Panc1 (cell line): ENCODE data around the gene COL4A4.

Experiments
- POLR2AphosphoS5 ChIP-seq: IDR thresholded peaks from 2 replicates; pipeline ENCODE4 v1.6.1; 2012; ENCODE audit warnings: mild to moderate bottlenecking, low read depth, low read length, moderate library complexity
- REST ChIP-seq, 2 experiments: IDR thresholded peaks; 2 replicates each; pipeline ENCODE4 v1.6.1; 2011 to 2012; ENCODE audit warnings: low read depth in 2 of 2, control low read depth in 1 of 2, low read length in 1 of 2, mild to moderate bottlenecking in 1 of 2, moderate library complexity in 1 of 2; ENCODE audit not compliant: insufficient read depth in 1 of 2
- SIN3A ChIP-seq: IDR thresholded peaks from 2 replicates; pipeline ENCODE4 v1.6.1; 2012; ENCODE audit warnings: low read depth, mild to moderate bottlenecking, low read length, moderate library complexity, borderline replicate concordance; ENCODE audit not compliant: insufficient read depth
- TCF7L2 ChIP-seq: IDR thresholded peaks from 2 replicates; pipeline ENCODE4 v1.6.1; 2011; ENCODE audit warnings: mild to moderate bottlenecking, low read depth, low read length, inconsistent platforms
- TF ChIP-seq, protein P1 (sequence below): fragments of 450-650 bp; IDR thresholded peaks from 2 replicates; pipeline ENCODE4 v1.5.1; 2017; ENCODE audit warnings: mild to moderate bottlenecking

DNA sequence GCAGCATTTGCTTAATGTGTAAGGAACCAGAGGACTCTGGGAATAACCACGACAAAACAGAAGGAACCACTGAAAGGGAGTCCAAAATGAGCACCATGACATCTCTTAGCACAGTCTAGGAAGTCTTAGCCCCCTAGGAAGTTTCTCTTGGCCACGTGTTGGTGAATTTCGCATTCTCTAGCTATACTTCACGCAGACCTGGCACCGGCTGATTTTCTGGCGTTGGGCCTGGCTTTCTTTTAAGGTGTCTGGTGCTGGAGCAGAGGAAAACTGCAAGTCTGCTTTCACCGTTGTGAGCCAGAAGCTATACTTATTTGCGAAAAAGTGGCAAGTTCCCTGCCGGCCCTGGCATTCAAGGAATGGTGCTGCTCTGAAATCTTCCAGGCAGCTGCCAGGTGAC is 156.9 kb downstream of the COL4A4 start:
- TF ChIP-seq, protein P1, sequence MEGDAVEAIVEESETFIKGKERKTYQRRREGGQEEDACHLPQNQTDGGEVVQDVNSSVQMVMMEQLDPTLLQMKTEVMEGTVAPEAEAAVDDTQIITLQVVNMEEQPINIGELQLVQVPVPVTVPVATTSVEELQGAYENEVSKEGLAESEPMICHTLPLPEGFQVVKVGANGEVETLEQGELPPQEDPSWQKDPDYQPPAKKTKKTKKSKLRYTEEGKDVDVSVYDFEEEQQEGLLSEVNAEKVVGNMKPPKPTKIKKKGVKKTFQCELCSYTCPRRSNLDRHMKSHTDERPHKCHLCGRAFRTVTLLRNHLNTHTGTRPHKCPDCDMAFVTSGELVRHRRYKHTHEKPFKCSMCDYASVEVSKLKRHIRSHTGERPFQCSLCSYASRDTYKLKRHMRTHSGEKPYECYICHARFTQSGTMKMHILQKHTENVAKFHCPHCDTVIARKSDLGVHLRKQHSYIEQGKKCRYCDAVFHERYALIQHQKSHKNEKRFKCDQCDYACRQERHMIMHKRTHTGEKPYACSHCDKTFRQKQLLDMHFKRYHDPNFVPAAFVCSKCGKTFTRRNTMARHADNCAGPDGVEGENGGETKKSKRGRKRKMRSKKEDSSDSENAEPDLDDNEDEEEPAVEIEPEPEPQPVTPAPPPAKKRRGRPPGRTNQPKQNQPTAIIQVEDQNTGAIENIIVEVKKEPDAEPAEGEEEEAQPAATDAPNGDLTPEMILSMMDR, result no peak
- TF ChIP-seq POLR2AphosphoS5, result no peak
- TF ChIP-seq TCF7L2, result no peak
- TF ChIP-seq REST (IDR thresholded peaks at IDR 0.05; ENCODE audit: insufficient read depth in 1 of 2, low read depth in 2 of 2, low read length in 1 of 2), result no peak
- no peak for TF ChIP-seq SIN3A
